MG63 (cell line): ENCODE data around the gene VAPB. TPM values are rescaled to one million over a fixed set of nuclear protein-coding genes. Genes with fewer than 3 reads are reported as not detected.

ENCODE experiments used
- DNase-seq: peaks from one replicate; pipeline ENCODE4 v3.0.0-alpha.2; 2020
- H3K27me3 ChIP-seq: fragments of 250-450 bp; sonication (Bioruptor Pico); 2 replicates; pipeline ENCODE4 v1.5.1; 2020; ENCODE audit warnings: mild to moderate bottlenecking, moderate library complexity
- H3K36me3 ChIP-seq: fragments of 250-450 bp; sonication (Bioruptor Pico); 2 replicates; pipeline ENCODE4 v1.5.1; 2020; ENCODE audit warnings: mild to moderate bottlenecking, moderate library complexity
- H3K4me3 ChIP-seq: fragments of 250-450 bp; sonication (Bioruptor Pico); 2 replicates; pipeline ENCODE4 v1.5.1; 2020; ENCODE audit warnings: mild to moderate bottlenecking, moderate library complexity
- H3K9me3 ChIP-seq: fragments of 250-450 bp; sonication (Bioruptor Pico); 2 replicates; pipeline ENCODE4 v1.5.1; 2020; ENCODE audit warnings: mild to moderate bottlenecking, moderate library complexity
- total RNA-seq: library from RNA; depleted of rRNA; stranded (reverse); fragments of >200 nt; shearing (Covaris generic); gene quantifications from 2 replicates; pipeline ENCODE4 v1.2.3, GENCODE V29; 2014; ENCODE audit warnings: low replicate concordance

The VAPB gene
- total RNA-seq, 1 experiment from 2014 or later: 34.5 TPM

DNA sequence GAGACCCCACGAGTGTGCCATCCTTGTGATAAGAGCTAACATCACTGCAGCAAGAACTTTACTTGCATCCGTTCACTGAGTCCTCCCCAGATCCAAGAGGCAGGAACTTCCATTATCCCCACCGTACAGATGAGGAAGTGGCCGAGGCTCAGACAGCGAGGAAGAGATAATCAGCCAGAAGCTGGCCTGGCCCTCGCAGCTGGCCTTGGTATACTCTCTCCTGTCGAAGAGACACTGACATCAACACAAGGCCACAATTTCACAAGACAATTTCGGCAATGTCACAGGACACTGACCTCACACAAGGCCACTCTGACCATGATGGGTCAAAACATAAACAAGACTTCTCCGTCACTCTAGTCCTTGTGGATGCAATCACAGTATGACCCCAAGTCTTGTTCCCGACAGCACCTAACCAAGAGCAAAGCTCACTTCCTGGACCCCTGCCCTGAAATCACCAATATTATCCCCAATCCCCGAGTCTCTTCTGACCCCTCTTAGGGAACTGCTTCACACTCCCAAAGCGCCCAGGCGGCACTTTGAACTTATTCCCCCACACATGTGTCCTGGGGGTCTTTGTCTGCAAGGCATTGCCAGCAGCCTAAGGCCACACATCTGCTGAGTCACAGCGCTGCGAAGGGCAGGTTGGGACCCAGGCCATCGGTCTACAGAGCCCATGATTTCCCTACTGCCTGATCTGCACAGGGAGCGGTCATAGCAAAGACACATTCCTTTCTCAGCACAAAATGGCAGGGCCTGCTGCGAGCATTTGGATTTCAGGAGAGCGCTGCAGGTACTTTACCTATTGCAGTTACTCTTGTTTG lies 14.8 kb upstream of the VAPB start:
- Histone ChIP-seq H3K4me3 (no peak overlapping the region), H3K36me3 (no peaks in the 10 kb centered on the region), H3K9me3 (no peaks in the 10 kb centered on the region), H3K27me3 (peaks cover 3% of the 10 kb centered on the region; the same call in 1 of the 2 replicates)
- no peak for DNase-seq

DNA sequence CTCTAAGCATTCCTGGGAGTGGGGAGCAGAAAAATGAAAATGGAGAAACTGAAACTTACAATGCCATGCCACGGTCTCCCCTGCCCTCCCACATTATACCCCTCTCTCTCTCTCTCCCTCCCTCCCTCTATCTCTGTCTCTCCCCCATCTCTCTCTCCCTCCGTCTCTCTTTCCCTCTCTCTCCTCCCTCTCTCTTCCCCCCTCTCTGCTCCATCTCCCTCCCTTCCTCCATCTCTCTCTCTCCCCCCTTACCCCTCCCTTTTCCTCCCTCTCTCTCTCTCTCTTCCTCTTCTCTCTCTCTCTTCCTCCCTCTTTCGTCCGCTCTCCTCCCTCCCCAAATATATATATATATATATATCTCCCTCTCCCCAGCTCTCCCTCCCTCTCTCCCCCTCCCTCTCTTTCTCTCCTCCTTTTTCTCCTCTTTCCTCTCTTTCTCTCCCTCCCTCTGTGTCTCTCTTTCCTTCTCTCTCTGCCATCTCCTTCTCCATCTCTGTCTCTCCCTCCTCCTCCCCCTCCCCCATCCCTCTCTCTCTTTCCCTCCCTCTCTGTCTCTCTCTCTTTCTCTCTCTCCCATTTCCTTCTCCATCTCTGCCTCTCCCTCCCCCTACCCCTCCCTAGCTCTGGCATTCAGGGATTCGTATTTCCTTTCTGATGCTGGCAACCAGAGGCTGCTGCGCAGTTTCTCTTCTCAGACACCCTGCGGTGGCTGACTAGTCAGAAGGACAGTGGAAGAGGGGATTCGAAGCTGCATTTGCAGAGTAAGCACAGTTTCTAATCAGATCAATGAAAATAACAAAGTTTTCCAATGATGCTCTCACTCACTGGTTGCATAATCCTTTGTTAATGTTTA lies 13.9 kb upstream of the VAPB start:
- no peaks in the 10 kb centered on the region for H3K9me3 ChIP-seq
- no peak for DNase-seq
- no peaks in the 10 kb centered on the region for H3K36me3 ChIP-seq
- H3K27me3 ChIP-seq: peaks cover 3% of the 10 kb centered on the region; the same call in 1 of the 2 replicates
- H3K4me3 ChIP-seq: no peak overlapping the region

DNA sequence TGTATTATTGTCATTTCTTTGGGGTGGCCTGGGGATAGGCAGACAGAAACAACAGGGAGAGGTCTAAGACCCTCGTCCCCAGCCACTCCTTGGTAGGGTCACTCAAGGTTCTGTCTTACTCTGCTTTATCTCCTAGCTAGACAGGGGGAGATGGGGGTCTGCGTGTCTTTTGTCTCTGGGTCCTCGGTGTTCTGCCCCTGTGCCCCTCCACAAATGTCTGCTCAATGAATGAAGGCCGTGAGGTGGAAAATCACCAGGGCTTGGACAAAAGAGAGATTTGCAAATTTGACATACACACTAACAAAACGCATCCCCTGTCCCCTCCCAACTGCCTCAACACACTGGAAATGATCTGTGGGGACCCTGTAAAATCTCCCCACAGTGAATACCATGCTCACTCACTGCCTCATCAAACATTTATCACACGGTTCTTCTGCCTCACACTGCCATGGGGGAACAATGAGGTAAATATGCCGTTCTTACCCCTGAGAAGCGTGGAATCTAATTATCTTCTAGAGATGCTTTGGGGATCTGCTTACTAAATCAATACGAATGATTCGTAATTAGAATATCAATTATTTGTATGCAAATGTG lies 13.2 kb upstream of the VAPB start:
- DNase-seq: no peak
- Histone ChIP-seq H3K27me3 (peaks cover 3% of the 10 kb centered on the region; the same call in 1 of the 2 replicates), H3K9me3 (no peaks in the 10 kb centered on the region; the same call in 1 of the 2 replicates), H3K36me3 (no peaks in the 10 kb centered on the region), H3K4me3 (no peak overlapping the region)

DNA sequence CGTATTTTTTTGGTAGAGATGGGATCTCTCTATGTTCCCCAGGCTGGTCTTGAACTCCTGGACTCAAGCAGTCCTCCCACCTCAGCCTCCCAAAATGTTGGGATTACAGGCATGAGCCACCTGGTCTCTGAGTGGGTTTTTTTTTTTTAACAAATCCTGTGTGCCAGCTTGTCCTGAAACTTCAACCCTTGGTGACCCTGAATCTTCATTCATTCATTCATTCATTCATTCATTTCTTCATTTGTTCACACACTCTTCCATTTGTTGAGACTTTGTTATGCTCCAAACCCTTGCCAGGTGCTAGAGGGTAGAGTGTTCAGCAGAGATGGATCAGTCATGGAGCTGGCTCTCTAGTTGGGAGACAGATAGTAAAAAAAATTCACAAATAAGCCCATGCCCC lies 12.0 kb upstream of the VAPB start:
- peaks cover 3% of the 10 kb centered on the region; the same call in 1 of the 2 replicates for H3K27me3 ChIP-seq
- H3K4me3 ChIP-seq: no peak overlapping the region
- DNase-seq: no peak
- H3K9me3 ChIP-seq: no peaks in the 10 kb centered on the region; the same call in 1 of the 2 replicates
- no peaks in the 10 kb centered on the region for H3K36me3 ChIP-seq

DNA sequence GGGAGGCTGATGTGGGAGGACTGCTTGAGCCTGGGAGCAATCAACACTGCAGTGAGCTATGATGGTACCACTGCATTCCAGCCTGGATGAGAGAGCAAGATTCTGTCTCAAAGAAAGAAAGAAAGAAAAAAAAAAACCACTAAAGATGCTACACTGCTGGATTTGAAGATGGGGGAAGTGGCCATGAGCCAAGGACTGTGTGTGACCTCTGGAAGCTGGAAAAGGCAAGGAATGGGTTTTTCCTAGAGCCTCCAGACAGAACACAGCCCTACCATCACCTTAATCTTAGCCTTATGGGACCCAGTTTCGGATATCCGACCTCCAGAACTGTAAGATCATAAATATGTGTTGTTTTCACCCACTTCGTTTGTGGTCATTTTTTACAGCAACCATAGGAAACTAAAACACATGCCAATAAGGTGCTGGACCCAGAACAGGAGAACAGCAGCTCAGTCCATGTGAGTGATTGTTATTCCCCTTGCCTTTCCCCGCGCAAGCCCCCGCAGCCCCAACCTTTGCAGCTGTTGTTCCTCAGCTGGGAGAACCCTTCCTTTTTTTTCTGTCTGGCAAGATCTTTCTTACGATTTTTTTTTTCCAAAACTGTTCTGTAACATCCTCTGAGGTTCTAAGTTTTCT lies 11.1 kb upstream of the VAPB start:
- Histone ChIP-seq H3K27me3 (peaks cover 3% of the 10 kb centered on the region; the same call in 1 of the 2 replicates), H3K36me3 (no peaks in the 10 kb centered on the region), H3K9me3 (no peaks in the 10 kb centered on the region; the same call in 1 of the 2 replicates), H3K4me3 (no peak overlapping the region)
- no peak for DNase-seq

DNA sequence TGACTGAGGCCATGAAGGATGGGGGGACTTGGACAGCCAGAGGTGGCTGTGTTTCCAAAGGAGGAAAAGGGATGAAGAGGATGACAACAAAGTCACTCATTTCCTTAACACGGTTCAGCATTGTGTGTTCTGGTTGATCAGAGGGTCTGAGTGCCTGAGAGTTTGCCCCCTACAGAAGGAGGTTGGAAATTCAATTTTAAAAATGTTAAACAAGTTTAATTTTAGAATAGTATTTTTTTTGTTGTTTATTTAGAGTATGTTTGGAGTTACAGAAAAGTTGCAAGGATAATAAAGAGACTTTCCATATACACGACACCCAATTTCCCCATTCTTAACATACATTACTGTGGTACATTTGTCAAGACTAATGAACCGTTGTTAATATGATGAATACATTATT lies 10.3 kb upstream of the VAPB start:
- Histone ChIP-seq H3K9me3 (no peaks in the 10 kb centered on the region; the same call in 1 of the 2 replicates), H3K36me3 (no peaks in the 10 kb centered on the region), H3K27me3 (peaks cover 3% of the 10 kb centered on the region; the same call in 1 of the 2 replicates), H3K4me3 (no peak overlapping the region)
- no peak for DNase-seq

DNA sequence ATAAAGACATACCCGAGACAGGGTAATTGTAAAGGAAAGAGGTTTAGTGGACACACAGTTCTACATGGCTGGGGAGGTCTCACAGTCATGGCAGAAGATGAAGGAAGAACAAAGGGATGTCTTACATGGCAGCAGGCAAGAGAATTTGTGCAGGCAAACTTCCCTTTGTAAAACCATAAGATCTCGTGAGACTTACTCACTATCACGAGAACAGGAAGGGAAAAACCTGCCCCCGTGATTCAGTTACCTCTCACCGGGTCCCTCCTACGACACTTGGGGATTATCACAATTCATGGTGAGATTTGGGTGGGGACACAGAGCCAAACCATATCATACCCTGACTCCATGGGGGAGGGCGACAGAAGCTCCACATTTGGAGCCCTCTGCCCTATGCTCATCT lies 7.4 kb upstream of the VAPB start:
- Histone ChIP-seq H3K4me3 (no peak overlapping the region), H3K36me3 (no peaks in the 10 kb centered on the region), H3K27me3 (peaks cover 3% of the 10 kb centered on the region; the same call in 1 of the 2 replicates), H3K9me3 (no peaks in the 10 kb centered on the region; the same call in 1 of the 2 replicates)
- no peak for DNase-seq

DNA sequence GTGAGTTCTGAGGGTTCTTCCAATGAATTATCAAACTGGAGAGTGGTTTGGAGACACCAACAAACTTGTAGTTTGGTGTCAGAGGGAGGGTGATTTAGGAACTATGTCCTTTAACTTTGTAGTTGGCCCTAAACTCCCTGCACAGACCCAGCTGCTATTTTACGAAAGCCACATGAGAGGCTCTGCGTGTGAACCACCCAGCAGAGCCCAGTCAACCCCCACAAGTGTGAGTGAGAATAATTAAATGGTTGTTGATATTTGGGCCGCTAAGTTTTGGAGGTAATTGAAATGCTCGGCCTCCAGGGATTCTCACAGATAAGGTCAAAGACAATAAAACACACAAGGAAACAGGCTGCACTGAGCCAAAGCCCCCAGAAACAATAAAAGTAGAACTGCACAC lies 6.9 kb upstream of the VAPB start:
- H3K4me3 ChIP-seq: no peak overlapping the region
- DNase-seq: no peak

DNA sequence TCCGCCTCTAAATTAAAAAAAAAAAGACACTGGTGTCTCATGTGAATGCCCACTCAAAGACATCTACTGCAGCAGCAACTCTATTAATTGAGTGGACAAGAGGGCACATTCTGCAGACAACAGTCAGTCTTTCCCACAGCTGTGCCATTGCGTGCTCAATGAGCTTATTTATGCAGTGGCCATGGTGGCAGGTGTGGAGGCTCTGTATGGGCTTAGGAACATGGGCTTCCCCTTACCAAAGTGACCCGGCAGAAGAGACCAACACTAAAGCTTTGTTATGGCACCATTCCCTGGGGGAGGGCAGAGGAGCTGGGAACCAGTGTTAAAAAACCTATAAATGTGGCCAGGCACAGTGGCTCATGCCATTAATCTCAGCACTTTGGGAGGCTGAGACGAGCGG lies 4.2 kb upstream of the VAPB start:
- Histone ChIP-seq H3K36me3 (peaks cover 2% of the 10 kb centered on the region; the same call in 1 of the 2 replicates), H3K4me3 (no peak overlapping the region), H3K9me3 (peaks cover 6% of the 10 kb centered on the region), H3K27me3 (no peaks in the 10 kb centered on the region)
- no peak for DNase-seq

More for the DNA sequence above, 6.9 kb upstream of the VAPB start:
- Histone ChIP-seq H3K36me3 (no peaks in the 10 kb centered on the region), H3K9me3 (no peaks in the 10 kb centered on the region; the same call in 1 of the 2 replicates), H3K27me3 (peaks cover 3% of the 10 kb centered on the region; the same call in 1 of the 2 replicates)

DNA sequence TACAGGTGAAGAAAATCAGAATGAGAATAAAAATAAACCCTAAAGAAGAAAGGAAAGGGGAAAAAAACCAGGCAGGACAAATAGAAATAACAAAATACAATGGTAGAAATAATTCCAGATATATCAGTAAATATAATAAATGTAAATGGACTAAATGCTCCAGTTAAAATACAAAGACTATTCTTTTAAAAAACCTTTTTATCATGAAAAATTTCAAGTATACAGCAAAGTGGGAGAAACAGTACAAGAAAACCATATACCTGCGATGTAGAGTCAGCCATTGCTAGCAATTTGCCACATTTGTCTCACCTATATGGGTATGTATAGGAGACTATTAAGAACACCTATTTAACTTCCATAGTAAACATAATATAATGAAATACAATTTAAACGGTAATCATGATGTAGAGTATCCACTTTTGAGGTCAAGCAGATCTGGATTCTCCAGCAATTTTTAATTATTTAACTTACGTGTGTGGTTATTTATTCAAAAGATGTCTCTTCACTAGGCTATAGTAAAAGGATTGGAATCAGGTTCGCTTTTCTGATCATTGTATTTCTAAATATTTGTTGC lies 914 bp upstream of the VAPB start:
- no peaks in the 10 kb centered on the region for H3K27me3 ChIP-seq
- H3K4me3 ChIP-seq: peak overlapping the region; percentile 83
- H3K9me3 ChIP-seq: peaks cover 6% of the 10 kb centered on the region
- H3K36me3 ChIP-seq: peaks cover 35% of the 10 kb centered on the region
- no peak for DNase-seq

DNA sequence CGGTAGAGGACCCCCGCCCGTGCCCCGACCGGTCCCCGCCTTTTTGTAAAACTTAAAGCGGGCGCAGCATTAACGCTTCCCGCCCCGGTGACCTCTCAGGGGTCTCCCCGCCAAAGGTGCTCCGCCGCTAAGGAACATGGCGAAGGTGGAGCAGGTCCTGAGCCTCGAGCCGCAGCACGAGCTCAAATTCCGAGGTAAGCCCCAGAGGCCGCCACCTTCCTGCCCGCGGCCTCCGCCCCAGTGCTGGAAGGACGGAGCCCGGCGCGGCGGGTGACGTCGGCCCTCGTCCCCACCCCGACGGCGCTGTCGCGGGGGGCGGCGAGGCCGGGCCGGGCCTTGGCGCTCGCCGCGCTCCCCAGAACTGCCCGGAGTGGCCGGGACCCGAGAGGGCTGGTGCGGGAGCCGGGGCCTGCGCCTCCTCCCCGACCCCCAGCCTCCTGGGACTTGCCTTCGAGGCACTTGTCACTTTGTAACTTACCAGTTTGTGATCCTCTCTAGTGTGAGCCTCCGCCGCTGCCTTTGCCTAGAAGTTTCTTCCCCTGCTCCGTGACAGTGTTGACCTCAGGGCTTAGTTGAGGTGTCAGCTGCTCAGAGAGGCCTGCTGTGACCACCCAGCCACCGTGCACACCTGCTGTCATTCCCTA lies 417 bp downstream of the VAPB start:
- no peaks in the 10 kb centered on the region for H3K27me3 ChIP-seq
- peak overlapping the region; percentile 83 for H3K4me3 ChIP-seq
- DNase-seq: peak; percentile 49
- peaks cover 41% of the 10 kb centered on the region for H3K36me3 ChIP-seq
- peaks cover 6% of the 10 kb centered on the region for H3K9me3 ChIP-seq

DNA sequence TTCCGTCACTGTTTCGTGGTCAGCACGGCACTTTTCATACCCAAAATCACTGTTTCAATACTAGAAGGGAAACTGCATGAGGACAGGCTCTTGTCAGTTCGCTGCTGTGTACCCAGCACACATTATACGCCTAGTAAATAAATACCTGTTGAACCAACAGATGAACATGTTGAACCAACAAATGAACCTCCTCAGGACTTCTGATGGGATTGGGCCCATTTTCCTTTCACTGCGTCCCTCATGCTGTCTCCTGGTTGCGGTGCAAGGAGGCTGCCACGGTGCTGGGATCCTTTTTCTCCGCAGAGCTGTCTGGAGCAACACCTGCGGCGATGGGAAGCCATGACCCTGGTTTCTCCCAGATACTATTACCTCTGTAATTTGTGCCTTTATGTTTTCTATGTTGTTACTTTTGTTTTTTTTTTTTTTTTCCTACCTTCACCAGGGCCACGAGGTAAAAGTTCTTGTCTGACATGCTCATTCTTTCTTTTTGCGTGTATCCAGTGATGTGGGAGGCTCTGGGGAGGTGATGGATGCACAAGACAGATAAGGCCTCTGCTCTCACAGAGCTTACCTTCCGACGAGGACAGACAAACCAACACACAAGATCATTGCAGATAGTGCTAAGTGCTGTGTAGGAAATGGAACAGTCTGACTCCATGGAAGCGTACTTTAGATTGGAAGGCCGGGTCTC lies 1.1 kb downstream of the VAPB start:
- peak overlapping the region; percentile 83 for H3K4me3 ChIP-seq
- no peaks in the 10 kb centered on the region for H3K27me3 ChIP-seq
- H3K36me3 ChIP-seq: peaks cover 46% of the 10 kb centered on the region
- DNase-seq: no peak
- peaks cover 6% of the 10 kb centered on the region for H3K9me3 ChIP-seq

DNA sequence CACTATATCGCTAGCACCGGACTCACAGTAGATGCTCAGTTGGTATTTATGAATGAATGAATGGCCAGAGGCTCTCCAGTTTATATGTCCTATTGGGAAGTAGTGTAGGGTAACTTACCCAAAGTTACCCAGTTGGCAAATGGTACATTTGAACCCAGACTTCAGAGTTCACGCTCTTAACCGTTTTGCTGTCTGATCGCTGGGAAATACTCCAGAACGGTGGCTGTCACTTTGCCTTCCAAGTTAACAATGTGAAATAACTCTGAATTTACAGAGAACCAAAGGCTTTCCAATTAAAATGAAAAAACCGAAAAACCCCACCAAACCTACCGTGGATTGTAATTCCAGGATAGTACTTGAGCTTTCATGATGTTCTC lies 1.6 kb downstream of the VAPB start:
- DNase-seq: no peak
- H3K27me3 ChIP-seq: no peaks in the 10 kb centered on the region
- peak overlapping the region; percentile 83 for H3K4me3 ChIP-seq
- H3K9me3 ChIP-seq: peaks cover 6% of the 10 kb centered on the region
- H3K36me3 ChIP-seq: peaks cover 48% of the 10 kb centered on the region

DNA sequence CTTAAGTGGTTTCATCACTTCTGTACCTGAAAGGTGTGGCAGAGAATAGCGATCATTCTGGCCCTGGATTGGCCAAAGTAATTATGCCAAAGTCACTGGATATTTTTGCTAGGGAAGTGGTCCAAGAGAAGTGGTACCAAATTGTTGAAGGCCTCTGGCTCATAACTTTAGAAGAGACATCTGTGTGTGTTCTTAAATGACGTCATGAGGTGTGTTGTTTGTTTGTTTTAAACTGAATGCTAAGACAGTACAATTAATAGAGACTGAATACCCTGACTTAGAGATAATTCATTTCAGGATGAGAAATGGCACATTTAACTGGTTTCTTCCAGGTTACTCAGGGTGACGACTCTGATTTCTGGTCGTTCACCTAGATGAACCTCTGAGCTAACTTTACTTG lies 3.3 kb downstream of the VAPB start:
- H3K27me3 ChIP-seq: no peaks in the 10 kb centered on the region
- H3K9me3 ChIP-seq: peaks cover 6% of the 10 kb centered on the region
- no peak overlapping the region for H3K4me3 ChIP-seq
- DNase-seq: no peak
- peaks cover 59% of the 10 kb centered on the region for H3K36me3 ChIP-seq

DNA sequence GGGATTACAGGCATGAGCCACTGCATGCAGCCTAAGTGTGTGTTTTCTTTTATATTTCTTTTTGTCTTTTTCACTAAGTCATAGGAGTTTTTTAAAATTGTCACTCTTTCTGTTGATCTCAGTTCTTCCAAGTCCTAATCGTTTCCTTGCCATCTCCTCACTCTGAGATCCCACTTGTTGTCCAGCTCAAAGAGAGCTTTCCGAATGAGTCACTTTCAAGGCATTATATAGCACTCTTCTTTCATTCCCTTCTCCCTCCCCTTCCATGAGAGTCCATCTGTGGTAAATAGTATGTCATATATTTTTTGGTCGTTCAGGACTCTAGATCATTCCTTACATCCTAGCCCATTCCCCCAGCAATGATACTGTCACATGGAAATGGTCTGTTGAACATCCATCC lies 4.3 kb downstream of the VAPB start:
- Histone ChIP-seq H3K9me3 (no peaks in the 10 kb centered on the region), H3K4me3 (no peak overlapping the region), H3K36me3 (peaks cover 67% of the 10 kb centered on the region), H3K27me3 (no peaks in the 10 kb centered on the region)
- no peak for DNase-seq
